Panc1 (cell line): ENCODE data around the gene FGFR1OP2. TPM values are rescaled to one million over a fixed set of nuclear protein-coding genes. Genes with fewer than 3 reads are reported as not detected.
A peak's percentile ranks its signal among the peaks of the same experiment; 100 is the strongest.

Source experiments
- ATAC-seq: fragments of 200-7000 bp; cut with Tn5 transposase; 2 replicates; pipeline ENCODE4 v1.9.1; 2020; ENCODE audit warnings: mild to moderate bottlenecking, moderate library complexity
- BruUV-seq: library from RNA; stranded (reverse); fragments of 400-500 nt; replicated peaks from 2 replicates; lab custom pipeline; 2021; lab: Mats Ljungman, UMichigan
- CTCF ChIA-PET: fragments of 300-600 bp; sonication (Branson Sonifier 250); formaldehyde crosslinking; loops from one replicate; lab custom pipeline; 2022; ENCODE audit warnings: antibody characterized with exemption; lab: Charles Lee
- POLR2A ChIA-PET: fragments of 300-600 bp; sonication (Branson Sonifier 250); formaldehyde crosslinking; loops from one replicate; lab custom pipeline; 2022; ENCODE audit warnings: antibody characterized with exemption; lab: Charles Lee
- DNase-seq: peaks from one replicate; pipeline ENCODE4 v3.0.0-alpha.2; 2010; ENCODE audit warnings: low read depth, low spot score
- H3K27ac ChIP-seq: 2 replicates; pipeline ENCODE4 v1.5.1; 2011; ENCODE audit warnings: mild to moderate bottlenecking, low read length, inconsistent platforms
- H3K27me3 ChIP-seq: fragments of 200-500 bp; sonication (Bioruptor generic); 2 replicates; pipeline ENCODE4 v1.6.0; 2014; ENCODE audit warnings: low read length, inconsistent platforms; ENCODE audit not compliant: control insufficient read depth, insufficient read depth
- H3K36me3 ChIP-seq: fragments of 200-500 bp; sonication (Bioruptor generic); 2 replicates; pipeline ENCODE4 v1.5.1; 2014; ENCODE audit warnings: inconsistent platforms, mild to moderate bottlenecking, low read length, moderate library complexity; ENCODE audit not compliant: control insufficient read depth, insufficient read depth
- H3K4me1 ChIP-seq: 2 replicates; pipeline ENCODE4 v1.5.1; 2011; ENCODE audit warnings: inconsistent platforms, mild to moderate bottlenecking, low read length, moderate library complexity; ENCODE audit not compliant: control insufficient read depth, insufficient read depth
- H3K4me3 ChIP-seq, 2 experiments: 2 replicates each; pipeline ENCODE4 v1.5.1; 2011 to 2012; ENCODE audit warnings: low read depth in 2 of 2, low read length in 2 of 2, mild to moderate bottlenecking in 2 of 2, inconsistent platforms in 1 of 2, moderate library complexity in 1 of 2
- H3K9me3 ChIP-seq: fragments of 200-500 bp; sonication (Bioruptor generic); 2 replicates; pipeline ENCODE4 v1.5.1; 2014; ENCODE audit warnings: low read depth, mild to moderate bottlenecking, inconsistent platforms, low read length, moderate library complexity; ENCODE audit not compliant: control insufficient read depth, insufficient read depth
- CTCF ChIP-seq: fragments of 450-650 bp; IDR thresholded peaks from 2 replicates; pipeline ENCODE4 v1.5.1; 2017; ENCODE audit warnings: mild to moderate bottlenecking
- POLR2AphosphoS5 ChIP-seq: IDR thresholded peaks from 2 replicates; pipeline ENCODE4 v1.6.1; 2012; ENCODE audit warnings: mild to moderate bottlenecking, low read depth, low read length, moderate library complexity
- REST ChIP-seq, 2 experiments: IDR thresholded peaks; 2 replicates each; pipeline ENCODE4 v1.6.1; 2011 to 2012; ENCODE audit warnings: low read depth in 2 of 2, control low read depth in 1 of 2, low read length in 1 of 2, mild to moderate bottlenecking in 1 of 2, moderate library complexity in 1 of 2; ENCODE audit not compliant: insufficient read depth in 1 of 2
- SIN3A ChIP-seq: IDR thresholded peaks from 2 replicates; pipeline ENCODE4 v1.6.1; 2012; ENCODE audit warnings: low read depth, mild to moderate bottlenecking, low read length, moderate library complexity, borderline replicate concordance; ENCODE audit not compliant: insufficient read depth
- TCF7L2 ChIP-seq: IDR thresholded peaks from 2 replicates; pipeline ENCODE4 v1.6.1; 2011; ENCODE audit warnings: mild to moderate bottlenecking, low read depth, low read length, inconsistent platforms
- in situ Hi-C: cut with HindIII; loops from 2 replicates; pipeline ENCODE4 v1.10.0; 2016; ENCODE audit warnings: low sequenced_read_pairs, low pct_unique_long_range_greater_than_20kb
- intact Hi-C: fragments of 100-400 bp; cut with micrococcal nuclease; formaldehyde crosslinking; loops from one replicate; pipeline ENCODE4 v1.10.0; 2022; ENCODE audit not compliant: unreplicated experiment
- total RNA-seq: library from RNA; stranded (reverse); gene quantifications from one replicate; pipeline ENCODE4 v1.2.1, GENCODE V29; 2021; ENCODE audit not compliant: unreplicated experiment

The FGFR1OP2 gene
- total RNA-seq, 1 experiment from 2014 or later: 60.1 TPM

- ChIA-PET POLR2A (no interaction called here), CTCF (interaction anchor here (0.9 kb wide), 1 partner anchor 95 kb away, joined by 3 read pairs; the partner anchor contains the start of gene TM7SF3)
- DNase-seq (no peak), ATAC-seq (no peak)
- no peaks in the 10 kb centered on the region for H3K9me3 ChIP-seq
- intact Hi-C loops (no loop called here), in situ Hi-C loops (no loop called here)
- no peak overlapping the region for H3K27ac ChIP-seq
- H3K36me3 ChIP-seq: peaks cover 54% of the 10 kb centered on the region
- TF ChIP-seq POLR2AphosphoS5: no peak
- TF ChIP-seq CTCF: no peak
- H3K4me3 ChIP-seq: no peak overlapping the region
- BruUV-seq: no TSS peak
- H3K27me3 ChIP-seq: no peaks in the 10 kb centered on the region
- H3K4me1 ChIP-seq: no peaks in the 10 kb centered on the region
Measured at GRCh38 chr12:26919216-26919555, 19.1 kb upstream of the FGFR1OP2 start.

- TSS peak; percentile 13 for BruUV-seq
- H3K27me3 ChIP-seq: no peaks in the 10 kb centered on the region
- no peak overlapping the region for H3K4me3 ChIP-seq
- POLR2A ChIA-PET: no interaction called here
- no peak for ATAC-seq
- intact Hi-C loops: loop anchor here (10.0 kb wide), 1 partner anchor 67 kb away; no protein-coding TSS in a partner anchor
- no peak overlapping the region for H3K27ac ChIP-seq
- H3K36me3 ChIP-seq: peaks cover 64% of the 10 kb centered on the region
- no peak for TF ChIP-seq CTCF
- TF ChIP-seq TCF7L2: no peak
- TF ChIP-seq SIN3A: no peak
- no peak for TF ChIP-seq REST (IDR thresholded peaks at IDR 0.05; ENCODE audit: insufficient read depth in 1 of 2, low read depth in 2 of 2, low read length in 1 of 2)
- TF ChIP-seq POLR2AphosphoS5: no peak
- CTCF ChIA-PET: no interaction called here
- DNase-seq: no peak
- H3K9me3 ChIP-seq: no peaks in the 10 kb centered on the region
- in situ Hi-C loops: no loop called here
- H3K4me1 ChIP-seq: no peaks in the 10 kb centered on the region
Measured at GRCh38 chr12:26921886-26922285, 16.4 kb upstream of the FGFR1OP2 start.
